VCaP (cell line): Measurements from ENCODE around the gene TAGLN2.
A peak's percentile ranks its signal among the peaks of the same experiment; 100 is the strongest.

Experiments
- H3K27ac ChIP-seq: fragments of 450-650 bp; 2 replicates; pipeline ENCODE4 v1.5.1; 2017
- TF ChIP-seq, protein P1 (sequence below): fragments of 450-650 bp; conservative IDR thresholded peaks from 2 replicates; pipeline ENCODE4 v1.5.1; 2017; ENCODE audit warnings: mild to moderate bottlenecking, moderate library complexity

Gene TAGLN2

DNA sequence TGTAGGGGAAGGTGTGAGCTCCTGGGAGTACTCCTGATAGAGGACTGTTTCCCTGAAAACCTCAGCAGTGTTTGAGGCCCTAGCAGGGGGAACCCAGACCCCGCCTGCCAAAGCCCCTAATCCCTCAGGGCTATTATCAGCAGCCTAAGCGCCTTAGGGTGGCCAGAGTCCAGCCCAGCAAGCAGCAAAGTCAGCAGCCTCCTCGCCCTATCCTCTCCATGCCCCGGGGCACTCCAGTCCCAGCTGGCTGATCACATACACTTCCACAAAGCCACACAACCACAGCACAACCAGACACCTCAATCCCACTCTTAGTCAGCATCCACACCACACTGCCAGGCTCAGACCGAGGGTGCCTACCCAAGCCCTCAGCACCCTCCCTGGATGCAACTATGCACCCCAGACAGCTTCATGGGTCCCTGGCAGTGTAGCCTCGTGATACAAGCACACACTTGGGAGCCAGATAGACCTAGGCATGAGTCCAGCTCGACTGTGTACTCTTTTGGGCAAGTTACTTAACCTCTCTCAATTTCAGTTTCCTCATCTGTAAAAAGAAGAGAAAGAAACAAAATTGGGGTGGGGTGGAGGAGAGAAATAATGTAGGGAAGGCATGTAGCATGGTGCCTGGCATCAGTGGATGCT lies 13.0 kb upstream of the TAGLN2 start:
- TF ChIP-seq, protein P1, sequence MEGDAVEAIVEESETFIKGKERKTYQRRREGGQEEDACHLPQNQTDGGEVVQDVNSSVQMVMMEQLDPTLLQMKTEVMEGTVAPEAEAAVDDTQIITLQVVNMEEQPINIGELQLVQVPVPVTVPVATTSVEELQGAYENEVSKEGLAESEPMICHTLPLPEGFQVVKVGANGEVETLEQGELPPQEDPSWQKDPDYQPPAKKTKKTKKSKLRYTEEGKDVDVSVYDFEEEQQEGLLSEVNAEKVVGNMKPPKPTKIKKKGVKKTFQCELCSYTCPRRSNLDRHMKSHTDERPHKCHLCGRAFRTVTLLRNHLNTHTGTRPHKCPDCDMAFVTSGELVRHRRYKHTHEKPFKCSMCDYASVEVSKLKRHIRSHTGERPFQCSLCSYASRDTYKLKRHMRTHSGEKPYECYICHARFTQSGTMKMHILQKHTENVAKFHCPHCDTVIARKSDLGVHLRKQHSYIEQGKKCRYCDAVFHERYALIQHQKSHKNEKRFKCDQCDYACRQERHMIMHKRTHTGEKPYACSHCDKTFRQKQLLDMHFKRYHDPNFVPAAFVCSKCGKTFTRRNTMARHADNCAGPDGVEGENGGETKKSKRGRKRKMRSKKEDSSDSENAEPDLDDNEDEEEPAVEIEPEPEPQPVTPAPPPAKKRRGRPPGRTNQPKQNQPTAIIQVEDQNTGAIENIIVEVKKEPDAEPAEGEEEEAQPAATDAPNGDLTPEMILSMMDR = no peak
- H3K27ac ChIP-seq = no peak overlapping the region

DNA sequence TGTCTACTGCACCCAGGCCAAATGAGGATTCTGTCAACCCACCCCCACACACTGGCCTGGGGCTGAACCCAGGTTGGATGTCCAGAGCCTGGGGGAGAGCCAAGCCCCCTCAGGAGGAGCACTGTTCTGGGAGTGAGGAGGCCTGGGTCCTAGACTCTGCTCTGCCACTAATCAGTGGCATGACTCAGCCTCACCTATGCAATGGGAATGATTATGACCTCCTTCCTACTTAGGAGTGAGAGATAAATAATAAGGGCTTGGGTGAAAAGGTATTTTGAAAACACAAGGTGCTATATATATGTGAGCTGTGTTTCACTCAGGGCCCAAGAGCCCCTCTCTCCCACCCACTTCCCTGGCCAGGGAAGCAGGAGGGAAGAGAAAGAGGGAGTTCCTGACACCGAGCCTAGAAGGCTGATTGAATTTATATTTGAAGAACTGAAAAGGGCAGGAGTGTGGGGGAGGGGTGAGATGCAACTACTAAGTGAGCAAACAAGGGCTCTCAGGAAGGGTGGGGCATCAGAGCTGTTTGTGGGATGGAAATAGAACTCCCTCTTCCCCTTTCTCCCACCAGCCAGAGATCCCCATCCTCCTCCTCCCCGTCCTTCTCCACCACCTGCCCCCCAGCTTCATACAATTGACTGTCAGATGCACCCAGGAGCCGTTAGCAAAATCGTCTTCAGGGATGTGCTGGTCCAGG lies 11.9 kb upstream of the TAGLN2 start:
- peak overlapping the region; percentile 6; the same call in 1 of the 2 replicates for H3K27ac ChIP-seq
- TF ChIP-seq, protein P1 = no peak

DNA sequence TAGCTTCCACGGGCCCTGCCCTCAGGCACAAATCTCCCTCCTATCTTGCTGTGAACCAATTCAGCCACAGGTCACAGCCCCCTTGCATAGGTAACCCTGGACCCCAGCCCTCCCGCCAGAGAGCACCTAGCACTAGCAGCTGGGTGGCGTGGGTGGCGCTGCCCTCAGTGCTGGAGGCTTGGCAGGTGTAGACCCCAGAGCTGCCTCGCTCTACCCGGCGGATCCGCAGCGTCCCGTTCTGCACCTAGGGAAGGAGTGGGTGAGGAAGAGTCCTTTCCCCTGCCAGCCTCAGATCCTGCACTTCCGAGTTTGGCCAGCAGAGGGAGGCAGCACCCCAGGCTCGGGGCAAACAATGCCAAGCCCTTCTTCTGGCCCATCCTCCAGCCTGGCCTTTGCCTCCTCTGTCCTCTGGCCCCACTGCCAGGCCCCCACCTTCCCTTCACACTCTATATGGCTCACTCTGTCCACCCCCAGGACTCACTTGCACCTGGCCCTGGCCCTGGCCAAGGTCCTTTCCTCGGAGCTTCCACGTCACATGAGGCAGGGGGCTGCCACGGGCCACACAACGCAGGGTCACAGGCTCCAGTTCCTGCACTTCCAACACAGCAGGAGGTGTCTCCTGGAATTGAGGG lies 11.1 kb upstream of the TAGLN2 start:
- TF ChIP-seq, protein P1 = peak; percentile 94
- peak overlapping the region; percentile 6; the same call in 1 of the 2 replicates for H3K27ac ChIP-seq

- TF ChIP-seq, protein P1 = no peak
- H3K27ac ChIP-seq = no peak overlapping the region
Measured at GRCh38 chr1:159935719-159936272, 10.5 kb upstream of the TAGLN2 start.

DNA sequence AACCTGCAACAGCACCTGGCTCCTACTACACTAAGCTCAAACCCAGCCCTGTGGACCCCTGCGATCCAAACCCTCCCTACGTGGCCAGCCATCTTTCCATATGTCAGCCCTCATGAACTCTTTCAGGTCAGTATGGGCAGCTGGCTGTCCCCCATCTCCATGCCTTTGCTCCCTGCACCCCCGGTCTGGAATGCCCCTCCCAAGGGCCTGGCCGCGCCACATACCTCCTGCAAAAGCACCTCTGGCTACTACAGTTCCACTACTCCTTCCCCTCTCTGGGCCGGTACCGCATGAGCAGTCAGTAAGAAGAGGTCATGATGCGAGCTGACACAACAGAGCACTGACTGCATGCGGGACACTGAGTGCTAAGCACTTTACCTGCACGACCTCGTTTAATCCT lies 10.0 kb upstream of the TAGLN2 start:
- TF ChIP-seq, protein P1 = no peak
- H3K27ac ChIP-seq = no peak overlapping the region

DNA sequence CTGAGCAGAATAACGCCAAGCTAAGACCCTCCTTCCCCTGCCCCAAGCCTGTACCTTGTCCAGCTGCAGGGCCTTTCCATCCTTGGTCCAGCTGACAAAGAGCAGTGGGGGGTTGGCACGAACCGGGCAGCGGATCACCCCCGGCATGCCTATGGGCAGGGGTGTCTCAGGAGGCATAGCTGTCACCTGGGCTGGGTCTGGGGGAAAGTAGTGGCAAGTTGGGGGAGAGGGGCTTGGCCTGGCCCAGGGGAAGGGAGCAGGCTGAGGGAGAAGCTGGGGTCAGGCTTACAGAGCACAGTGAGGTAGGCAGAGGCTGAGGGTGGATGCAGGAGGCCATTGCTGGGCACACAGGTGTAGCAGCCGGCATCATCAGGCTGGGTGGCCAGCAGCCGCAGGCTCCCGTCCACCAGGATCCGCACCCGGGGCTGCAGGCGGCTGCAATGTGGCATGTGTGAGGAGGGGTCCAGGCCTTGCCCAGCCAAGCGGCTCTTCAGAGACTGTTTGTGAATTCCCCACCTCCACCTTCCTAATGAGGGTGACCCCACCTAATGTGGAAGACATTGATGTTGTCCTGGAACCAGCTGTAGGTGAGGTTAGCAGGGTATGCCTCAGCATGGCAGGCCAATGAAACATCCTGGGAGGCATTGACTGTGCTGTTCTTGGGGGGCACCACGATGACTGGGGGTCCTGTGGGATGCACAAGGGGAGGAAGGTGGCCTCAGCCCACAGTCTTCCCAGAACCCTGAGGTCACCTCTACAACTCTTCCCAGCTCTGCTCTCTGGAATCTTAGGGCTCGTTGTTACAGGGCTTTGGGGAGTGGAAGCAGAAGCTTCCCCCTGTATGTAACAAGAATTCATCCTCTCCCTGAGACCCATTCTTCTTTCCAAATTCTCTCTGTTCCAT lies 9.1 kb upstream of the TAGLN2 start:
- no peak overlapping the region for H3K27ac ChIP-seq
- TF ChIP-seq, protein P1 = no peak
